Neural cell (in vitro differentiated cells): ENCODE data around the gene MIA2. TPM values are rescaled to one million over a fixed set of nuclear protein-coding genes. Genes with fewer than 3 reads are reported as not detected.

Experiments used
- H2AFZ ChIP-seq: fragments of 200-600, 300-800 bp; sonication (generic), shearing (Covaris generic); 2 replicates; pipeline ENCODE4 v1.6.0; 2014; ENCODE audit warnings: low read depth, mild to moderate bottlenecking, antibody characterized with exemption, low read length, moderate library complexity
- H3F3A ChIP-seq: fragments of 200-600 bp; shearing (Covaris generic); 2 replicates; pipeline ENCODE4 v1.6.1; 2016; ENCODE audit warnings: mild to moderate bottlenecking, moderate library complexity, mixed read lengths, antibody characterized with exemption, low read length; ENCODE audit not compliant: insufficient read depth, poor library complexity, severe bottlenecking
- H3K27ac ChIP-seq: fragments of 200-600, 300-800 bp; sonication (generic), shearing (Covaris generic); 2 replicates; pipeline ENCODE4 v1.5.1; 2014; ENCODE audit warnings: mild to moderate bottlenecking, low read length, moderate library complexity
- H3K27me3 ChIP-seq: fragments of 300-800, 200-600 bp; sonication (generic), shearing (Covaris generic); 2 replicates; pipeline ENCODE4 v1.6.0; 2014; ENCODE audit warnings: mild to moderate bottlenecking, low read depth, low read length, moderate library complexity; ENCODE audit not compliant: insufficient read depth
- H3K36me3 ChIP-seq: fragments of 300-800, 200-600 bp; sonication (generic), shearing (Covaris generic); 2 replicates; pipeline ENCODE4 v1.5.1; 2014; ENCODE audit warnings: mild to moderate bottlenecking, antibody characterized with exemption, low read length, moderate library complexity; ENCODE audit not compliant: insufficient read depth
- H3K4me2 ChIP-seq: fragments of 300-800, 200-600 bp; sonication (generic), shearing (Covaris generic); 2 replicates; pipeline ENCODE4 v1.6.0; 2014; ENCODE audit warnings: mild to moderate bottlenecking, low read length
- H3K4me3 ChIP-seq: fragments of 300-800, 200-600 bp; sonication (generic), shearing (Covaris generic); 2 replicates; pipeline ENCODE4 v1.5.1; 2014; ENCODE audit warnings: mild to moderate bottlenecking, low read length, moderate library complexity
- H3K79me2 ChIP-seq: fragments of 200-600 bp; shearing (Covaris generic); replicated peaks from 2 replicates; pipeline ENCODE4 v1.6.0; 2014; ENCODE audit warnings: mild to moderate bottlenecking, low read length, moderate library complexity; ENCODE audit not compliant: insufficient read depth
- H3K9ac ChIP-seq: fragments of 300-800, 200-600 bp; sonication (generic), shearing (Covaris generic); 2 replicates; pipeline ENCODE4 v1.6.1; 2016; ENCODE audit warnings: mild to moderate bottlenecking, low read length, mixed read lengths
- H3K9me2 ChIP-seq: fragments of 200-600 bp; shearing (Covaris generic); 2 replicates; pipeline ENCODE4 v1.6.1; 2016; ENCODE audit warnings: mild to moderate bottlenecking, low read length, mixed read lengths; ENCODE audit not compliant: insufficient read depth
- H3K9me3 ChIP-seq: fragments of 200-600, 300-800 bp; sonication (generic), shearing (Covaris generic); 2 replicates; pipeline ENCODE4 v1.6.1; 2016; ENCODE audit warnings: mild to moderate bottlenecking, mixed run types, low read length, moderate library complexity, mixed read lengths
- H4K20me1 ChIP-seq: fragments of 200-600 bp; shearing (Covaris generic); 2 replicates; pipeline ENCODE4 v1.6.1; 2016; ENCODE audit warnings: mild to moderate bottlenecking, mixed run types; ENCODE audit not compliant: insufficient read depth
- EP300 ChIP-seq: fragments of 450-650 bp; conservative IDR thresholded peaks from 2 replicates; pipeline ENCODE4 v1.6.1; 2014; ENCODE audit warnings: antibody characterized with exemption, mild to moderate bottlenecking, moderate library complexity; ENCODE audit not compliant: poor library complexity, severe bottlenecking
- EZH2 ChIP-seq: fragments of 200-600, 300-800 bp; shearing (Covaris generic), sonication (generic); IDR thresholded peaks from 2 replicates; pipeline ENCODE4 v1.6.1; 2014; ENCODE audit warnings: antibody characterized with exemption, low read length, borderline replicate concordance, mild to moderate bottlenecking; ENCODE audit not compliant: insufficient read depth, poor library complexity, severe bottlenecking
- MXI1 ChIP-seq: fragments of 450-650 bp; conservative IDR thresholded peaks from 2 replicates; pipeline ENCODE4 v1.6.1; 2014; ENCODE audit warnings: antibody characterized with exemption, mild to moderate bottlenecking; ENCODE audit not compliant: poor library complexity, severe bottlenecking
- POLR2AphosphoS5 ChIP-seq: IDR thresholded peaks from 2 replicates; pipeline ENCODE4 v1.6.1; 2012
- RAD21 ChIP-seq: fragments of 450-650 bp; conservative IDR thresholded peaks from 2 replicates; pipeline ENCODE4 v1.6.1; 2014; ENCODE audit warnings: antibody characterized with exemption, mild to moderate bottlenecking, moderate library complexity
- REST ChIP-seq: IDR thresholded peaks from 2 replicates; pipeline ENCODE4 v1.6.1; 2012; ENCODE audit warnings: borderline replicate concordance
- SMC3 ChIP-seq: fragments of 450-650 bp; conservative IDR thresholded peaks from 2 replicates; pipeline ENCODE4 v1.6.1; 2014; ENCODE audit warnings: antibody characterized with exemption, mild to moderate bottlenecking, moderate library complexity; ENCODE audit not compliant: poor library complexity
- TAF1 ChIP-seq: IDR thresholded peaks from 2 replicates; pipeline ENCODE4 v1.6.1; 2012; ENCODE audit warnings: low read depth
- polyA plus RNA-seq: library from polyadenylated mRNA; depleted of rRNA; stranded (reverse); fragments of >200 nt; gene quantifications from 2 replicates; pipeline ENCODE4 v1.2.3, GENCODE V29; 2014
- TF ChIP-seq, protein P1 (sequence below): fragments of 450-650 bp; IDR thresholded peaks from 2 replicates; pipeline ENCODE4 v1.5.1; 2014; ENCODE audit warnings: antibody characterized with exemption, mild to moderate bottlenecking, moderate library complexity; ENCODE audit not compliant: poor library complexity, severe bottlenecking

Gene MIA2
- polyA plus RNA-seq, 1 donor from 2014 or later, result 17.7 TPM

DNA sequence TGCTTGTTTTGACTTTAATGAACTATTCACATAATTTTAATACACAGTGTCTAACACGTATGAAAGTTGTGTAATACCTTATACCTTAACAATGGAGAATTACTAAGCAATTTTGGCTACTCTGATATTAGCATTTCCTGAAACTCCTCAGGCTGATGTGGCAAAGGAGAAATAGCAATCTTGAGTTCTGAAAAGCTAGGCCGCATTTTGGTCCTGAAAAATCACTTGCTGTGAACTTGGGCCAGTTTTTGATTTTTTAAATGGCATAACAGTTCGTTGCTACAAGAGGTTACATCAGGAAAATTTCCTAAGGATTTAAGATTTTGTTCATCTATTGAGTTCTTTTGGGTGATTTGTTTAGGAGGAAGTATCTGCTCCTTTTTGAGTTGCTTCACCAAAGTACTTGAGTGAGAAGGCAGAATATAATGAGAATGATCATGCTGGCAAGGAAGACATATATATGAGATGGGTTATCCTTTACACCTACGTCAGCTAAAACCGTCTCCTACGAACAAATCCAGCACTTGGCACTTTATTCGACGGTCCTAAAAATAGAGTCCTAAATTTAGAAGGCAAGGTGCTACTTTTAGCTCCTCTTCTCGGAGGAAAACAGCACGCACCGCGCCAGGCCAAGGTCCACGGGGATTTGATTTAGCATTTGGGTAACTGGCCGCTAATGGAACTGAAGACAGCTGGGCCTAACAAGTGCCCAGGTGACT lies 32.2 kb downstream of the MIA2 start:
- H3F3A ChIP-seq, result no peaks in the 10 kb centered on the region
- H2AFZ ChIP-seq, result peak overlapping the region; percentile 95
- H3K27ac ChIP-seq, result peak overlapping the region; percentile 74
- no peak overlapping the region for H3K4me2 ChIP-seq
- no peak for TF ChIP-seq EZH2
- no peak for TF ChIP-seq MXI1
- no peak for TF ChIP-seq RAD21
- no peak for TF ChIP-seq POLR2AphosphoS5
- TF ChIP-seq REST, result no peak
- TF ChIP-seq, protein P1, sequence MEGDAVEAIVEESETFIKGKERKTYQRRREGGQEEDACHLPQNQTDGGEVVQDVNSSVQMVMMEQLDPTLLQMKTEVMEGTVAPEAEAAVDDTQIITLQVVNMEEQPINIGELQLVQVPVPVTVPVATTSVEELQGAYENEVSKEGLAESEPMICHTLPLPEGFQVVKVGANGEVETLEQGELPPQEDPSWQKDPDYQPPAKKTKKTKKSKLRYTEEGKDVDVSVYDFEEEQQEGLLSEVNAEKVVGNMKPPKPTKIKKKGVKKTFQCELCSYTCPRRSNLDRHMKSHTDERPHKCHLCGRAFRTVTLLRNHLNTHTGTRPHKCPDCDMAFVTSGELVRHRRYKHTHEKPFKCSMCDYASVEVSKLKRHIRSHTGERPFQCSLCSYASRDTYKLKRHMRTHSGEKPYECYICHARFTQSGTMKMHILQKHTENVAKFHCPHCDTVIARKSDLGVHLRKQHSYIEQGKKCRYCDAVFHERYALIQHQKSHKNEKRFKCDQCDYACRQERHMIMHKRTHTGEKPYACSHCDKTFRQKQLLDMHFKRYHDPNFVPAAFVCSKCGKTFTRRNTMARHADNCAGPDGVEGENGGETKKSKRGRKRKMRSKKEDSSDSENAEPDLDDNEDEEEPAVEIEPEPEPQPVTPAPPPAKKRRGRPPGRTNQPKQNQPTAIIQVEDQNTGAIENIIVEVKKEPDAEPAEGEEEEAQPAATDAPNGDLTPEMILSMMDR, result no peak
- TF ChIP-seq SMC3, result no peak
- TF ChIP-seq EP300, result no peak
- TF ChIP-seq TAF1, result no peak
- no peaks in the 10 kb centered on the region for H3K9me3 ChIP-seq
- H3K27me3 ChIP-seq, result no peaks in the 10 kb centered on the region
- H3K9me2 ChIP-seq, result no peaks in the 10 kb centered on the region
- H3K4me3 ChIP-seq, result peak overlapping the region; percentile 89
- no peaks in the 10 kb centered on the region for H3K36me3 ChIP-seq
- H3K9ac ChIP-seq, result peak overlapping the region; percentile 81
- H4K20me1 ChIP-seq, result no peaks in the 10 kb centered on the region
- H3K79me2 ChIP-seq, result peaks cover 25% of the 10 kb centered on the region

GRCh38 chr14:39266525-39266870 lies 32.8 kb downstream of the MIA2 start:
- Histone ChIP-seq H3K9me2 (no peaks in the 10 kb centered on the region), H3K4me2 (no peak overlapping the region), H3K36me3 (no peaks in the 10 kb centered on the region), H3K27me3 (no peaks in the 10 kb centered on the region), H4K20me1 (no peaks in the 10 kb centered on the region), H3K9ac (peak overlapping the region; percentile 81), H3K9me3 (no peaks in the 10 kb centered on the region), H2AFZ (peak overlapping the region; percentile 95), H3K79me2 (peaks cover 30% of the 10 kb centered on the region), H3F3A (no peaks in the 10 kb centered on the region), H3K27ac (peak overlapping the region; percentile 74), H3K4me3 (peak overlapping the region; percentile 89)
- TF ChIP-seq TAF1 (no peak), EZH2 (no peak), SMC3 (no peak), REST (no peak), EP300 (no peak), MXI1 (no peak), POLR2AphosphoS5 (no peak), RAD21 (no peak)
- TF ChIP-seq, protein P1, result no peak
